GM19395 (cell line): ENCODE measurements around the gene ELOF1.
A peak's percentile ranks its signal among the peaks of the same experiment; 100 is the strongest.
"Not testable (repeated sequence)": the region's sequence is repeated elsewhere in the genome, so short reads cannot be mapped to it uniquely, and the experiment has no call there.

Source experiments
- ATAC-seq: cut with Tn5 transposase; IDR thresholded peaks from one replicate; pipeline ENCODE4 v1.9.1; 2021; ENCODE audit warnings: mild to moderate bottlenecking, moderate library complexity; ENCODE audit not compliant: unreplicated experiment

ELOF1 gene

DNA sequence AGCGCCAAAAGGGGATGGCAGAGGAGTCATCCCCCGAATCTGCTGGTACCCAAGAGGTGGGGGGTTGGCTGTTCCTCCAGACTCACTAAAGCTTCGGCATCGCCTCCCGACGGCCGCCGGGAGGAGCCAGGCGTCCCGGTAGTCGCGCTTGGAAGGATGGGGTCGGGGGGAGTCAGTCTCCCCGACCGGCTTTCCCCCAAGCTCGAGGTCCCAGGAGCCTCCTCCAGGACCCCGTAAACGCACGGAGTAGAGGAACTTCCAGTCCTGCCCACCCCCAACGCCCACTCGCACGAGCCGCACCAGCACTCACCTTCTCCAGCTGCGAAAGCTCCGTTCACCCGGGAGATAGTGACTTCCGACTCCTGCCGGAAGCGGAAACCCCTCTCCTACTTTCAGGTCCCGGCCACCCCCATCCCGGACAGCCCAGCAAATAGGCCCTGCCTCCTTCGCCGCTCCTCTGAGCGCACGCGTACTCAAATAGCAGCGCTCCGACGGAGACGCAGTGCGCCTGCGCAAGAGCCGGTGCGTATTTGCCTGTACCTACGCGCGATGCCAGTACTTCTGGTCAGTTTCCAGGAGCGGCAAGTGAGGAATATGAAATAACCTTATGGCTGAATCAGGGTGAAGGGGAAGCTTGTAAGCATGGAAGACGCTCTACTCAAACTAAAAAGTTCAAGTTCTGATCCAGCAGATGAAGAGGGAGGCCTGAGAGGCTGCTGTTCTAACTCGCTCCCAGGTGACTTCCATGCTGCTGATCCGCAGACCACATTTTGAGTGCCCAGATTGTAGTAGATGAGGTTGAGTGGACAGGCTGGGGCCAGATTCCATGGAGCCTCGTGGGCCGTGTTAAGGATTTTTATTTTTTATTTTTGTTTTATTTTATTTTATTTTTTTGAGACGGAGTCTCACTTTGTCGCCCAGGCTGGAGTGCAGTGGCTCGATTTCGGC is at the start of gene ELOF1:
Gene ELOF1, minus strand, starts transcription at position 350 of the 948 bp plus-strand sequence. CDS start 4,883 bp downstream, outside the sequence.
- peak; percentile 76 for ATAC-seq

DNA sequence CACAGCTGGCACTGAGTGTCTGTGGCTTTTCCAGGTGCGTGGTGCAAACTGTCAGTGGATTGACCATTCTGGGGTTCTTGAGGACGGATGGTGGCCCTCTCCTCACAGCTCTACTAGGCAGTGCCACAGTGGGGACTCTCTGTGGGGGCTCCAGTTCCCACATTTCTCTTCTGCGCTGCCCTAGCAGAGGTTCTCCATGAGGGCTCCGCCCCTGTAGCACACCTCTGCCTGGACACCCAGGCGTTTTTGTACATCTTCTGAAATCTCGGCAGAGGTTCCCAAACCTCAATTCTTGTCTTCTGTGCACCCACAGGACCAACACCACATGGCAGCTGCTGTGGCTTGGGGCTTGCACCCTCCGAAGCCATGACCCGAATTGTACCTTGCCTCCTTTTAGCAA is 47.5 kb upstream of the ELOF1 start:
- ATAC-seq: no peak

DNA sequence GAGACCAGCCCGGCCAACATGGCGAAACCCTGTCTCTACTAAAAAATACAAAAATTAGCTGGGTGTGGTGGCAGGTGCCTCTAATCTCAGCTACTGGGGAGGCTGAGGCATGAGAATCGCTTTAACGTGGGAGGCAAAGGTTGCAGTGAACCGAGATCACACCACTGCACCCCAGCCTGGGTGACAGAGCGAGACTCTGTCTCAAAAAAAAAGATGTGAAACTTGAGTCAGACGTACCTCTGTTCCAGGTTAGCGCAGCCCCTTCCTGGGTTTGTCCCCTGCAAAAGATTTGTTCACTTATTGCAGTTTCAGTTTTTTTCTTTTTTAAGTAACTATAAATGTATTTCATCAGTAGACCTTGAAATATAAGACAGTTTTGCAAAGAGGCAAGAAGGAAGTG is 40.7 kb upstream of the ELOF1 start:
- ATAC-seq: not testable (repeated sequence)

DNA sequence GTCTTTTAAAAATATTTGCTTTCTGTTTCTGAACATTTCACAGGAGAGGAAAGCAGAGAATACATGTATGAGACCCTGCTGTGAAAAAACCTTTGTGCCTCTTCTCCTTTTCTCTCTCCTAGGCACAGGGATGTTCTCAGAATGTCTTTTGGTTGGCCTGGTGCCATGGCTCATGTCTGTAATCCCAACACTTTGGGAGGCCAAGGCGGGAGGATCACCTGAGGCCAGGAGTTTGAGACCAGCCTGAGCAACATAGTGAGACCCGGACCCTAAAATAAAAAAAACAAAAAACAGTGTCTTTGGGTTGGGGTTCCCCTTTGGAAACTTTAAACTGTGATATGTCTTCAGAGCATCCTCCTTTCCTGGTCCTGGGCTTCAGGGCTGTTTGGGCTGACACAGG is 39.7 kb upstream of the ELOF1 start:
- no peak for ATAC-seq

DNA sequence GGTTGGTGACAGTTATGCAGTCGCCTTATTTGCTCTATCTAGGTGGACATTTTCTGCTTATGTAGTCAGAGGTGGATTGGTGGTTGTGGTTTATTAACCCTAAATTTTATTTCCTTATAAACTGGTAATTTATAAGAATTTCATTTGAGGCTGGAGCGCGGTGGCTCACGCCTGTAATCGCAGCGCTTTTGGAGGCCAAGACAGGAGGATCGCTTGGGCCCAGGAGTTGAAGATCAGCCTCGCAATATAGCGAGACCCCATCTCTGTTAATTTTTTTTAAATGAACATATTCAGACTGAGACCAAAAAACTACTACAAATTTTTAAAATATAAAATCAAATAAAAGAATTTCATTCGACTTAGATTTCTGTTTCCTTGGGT is 39.1 kb upstream of the ELOF1 start:
- ATAC-seq: no peak

DNA sequence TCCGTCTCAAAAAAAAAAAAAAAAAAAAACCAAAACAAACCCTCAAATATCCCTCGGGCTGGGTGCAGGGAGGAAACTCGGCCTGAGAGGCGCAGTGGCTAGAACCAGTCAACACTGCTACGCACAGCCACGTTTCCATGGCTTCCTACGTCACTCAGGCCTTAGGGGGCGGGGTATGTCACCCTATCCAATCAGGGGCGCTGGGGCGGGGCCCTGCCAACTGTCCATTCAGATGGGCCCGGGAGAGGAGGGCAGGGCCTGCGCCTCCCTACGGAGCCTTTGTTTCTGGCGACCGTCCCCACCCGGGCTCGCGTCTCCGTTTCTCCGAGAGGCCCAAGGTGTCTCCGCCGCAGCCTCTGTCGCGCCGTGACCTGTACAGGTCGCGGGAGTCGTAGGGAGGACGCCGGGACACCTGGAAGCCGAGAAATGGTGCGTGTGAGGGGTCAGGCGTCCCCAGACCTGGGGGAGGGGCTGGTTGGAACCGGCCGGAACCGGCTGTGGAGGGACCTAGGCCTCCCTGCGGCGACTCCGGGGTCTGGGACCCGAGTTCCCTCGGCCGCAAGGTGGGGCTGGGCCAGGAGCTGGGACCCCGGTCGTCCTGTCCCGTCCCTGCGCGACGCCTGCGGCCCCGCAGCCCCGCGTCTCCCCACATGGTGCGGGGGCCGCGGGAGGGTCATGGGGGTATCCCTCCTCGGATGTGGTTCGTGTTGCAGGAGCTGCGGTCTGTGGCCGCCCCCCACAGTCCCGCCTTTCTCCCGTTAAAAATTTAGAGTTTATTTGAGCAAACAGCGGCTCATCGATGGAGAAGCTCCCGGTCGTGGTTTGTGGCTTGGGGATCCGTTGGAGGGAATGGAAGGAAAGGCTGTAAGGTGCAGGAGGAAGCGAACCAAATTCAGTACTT is 38.4 kb upstream of the ELOF1 start, which contains the start of gene ZNF627:
Gene ZNF627, plus strand, starts transcription at position 282 of the 901 bp plus-strand sequence. Its CDS starts 145 bp downstream, at position 427.
- peak; percentile 97 for ATAC-seq

DNA sequence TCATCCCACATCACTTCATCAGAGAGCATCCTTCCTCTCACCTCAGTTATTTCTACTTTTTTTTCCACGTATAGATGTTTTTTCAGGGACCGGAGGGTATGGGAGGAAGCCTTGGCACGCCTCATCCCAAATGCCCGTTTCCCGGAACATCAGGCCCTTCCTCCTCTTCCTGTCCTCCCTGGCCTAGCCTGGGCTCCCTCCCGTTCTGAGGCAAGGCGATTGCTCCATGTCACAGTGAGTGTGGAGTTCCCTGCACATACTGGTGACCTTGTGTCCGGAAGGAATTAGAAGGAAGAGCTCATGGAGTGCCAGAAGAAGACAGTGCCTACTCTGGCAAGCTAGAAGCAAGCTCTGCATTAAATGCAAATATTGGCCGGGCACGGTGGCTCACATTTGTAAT is 37.1 kb upstream of the ELOF1 start:
- no peak for ATAC-seq

DNA sequence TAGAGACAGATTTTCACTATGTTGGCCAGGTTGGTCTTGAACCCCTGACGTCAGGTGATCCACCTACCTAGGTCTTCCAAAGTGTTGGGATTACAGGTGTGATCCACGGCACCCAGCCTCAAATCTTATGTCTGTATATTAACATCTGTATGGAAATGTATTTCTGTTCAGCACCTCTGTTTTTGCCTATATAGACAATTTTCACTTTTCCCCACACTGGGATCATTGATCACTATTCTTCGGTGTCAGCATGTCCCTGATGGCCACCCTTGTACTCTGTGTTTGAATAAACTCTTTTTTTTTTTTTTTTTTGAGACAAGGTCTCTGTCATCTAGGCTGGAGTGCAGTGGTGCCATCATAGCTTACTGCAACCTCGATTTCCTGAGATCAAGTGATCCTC is 35.1 kb upstream of the ELOF1 start:
- no peak for ATAC-seq

DNA sequence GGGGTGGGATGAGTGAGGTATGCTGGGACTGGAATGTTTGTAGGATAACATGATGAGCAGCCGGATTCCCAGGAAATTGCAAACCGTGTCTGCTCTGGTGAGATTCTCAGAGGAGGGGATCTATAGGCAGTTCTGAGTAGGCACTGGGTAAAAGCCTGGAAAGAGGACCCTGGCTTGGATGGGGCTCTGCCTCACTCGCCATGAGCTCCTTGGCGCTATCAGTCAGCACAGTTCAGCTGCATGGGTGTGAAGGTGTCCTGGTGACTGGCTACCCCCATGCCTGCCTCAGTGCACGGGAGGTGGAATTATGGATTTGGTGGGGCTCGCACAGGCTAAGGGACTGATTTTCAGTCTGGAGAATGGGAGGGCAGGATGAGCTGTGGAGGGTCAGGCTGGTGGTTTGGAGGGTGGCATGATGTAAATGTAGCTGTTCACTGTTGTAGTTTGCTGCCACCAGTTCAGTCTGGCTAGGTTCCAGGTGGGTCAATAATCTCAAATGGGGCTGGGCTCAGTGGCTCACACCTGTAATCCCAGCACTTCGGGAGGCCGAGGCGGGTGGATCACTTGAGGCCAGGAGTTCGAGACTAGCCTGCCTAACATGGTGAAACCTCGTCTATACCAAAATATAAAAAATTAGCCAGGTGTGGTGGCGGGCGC is 29.1 kb upstream of the ELOF1 start:
- no peak for ATAC-seq

DNA sequence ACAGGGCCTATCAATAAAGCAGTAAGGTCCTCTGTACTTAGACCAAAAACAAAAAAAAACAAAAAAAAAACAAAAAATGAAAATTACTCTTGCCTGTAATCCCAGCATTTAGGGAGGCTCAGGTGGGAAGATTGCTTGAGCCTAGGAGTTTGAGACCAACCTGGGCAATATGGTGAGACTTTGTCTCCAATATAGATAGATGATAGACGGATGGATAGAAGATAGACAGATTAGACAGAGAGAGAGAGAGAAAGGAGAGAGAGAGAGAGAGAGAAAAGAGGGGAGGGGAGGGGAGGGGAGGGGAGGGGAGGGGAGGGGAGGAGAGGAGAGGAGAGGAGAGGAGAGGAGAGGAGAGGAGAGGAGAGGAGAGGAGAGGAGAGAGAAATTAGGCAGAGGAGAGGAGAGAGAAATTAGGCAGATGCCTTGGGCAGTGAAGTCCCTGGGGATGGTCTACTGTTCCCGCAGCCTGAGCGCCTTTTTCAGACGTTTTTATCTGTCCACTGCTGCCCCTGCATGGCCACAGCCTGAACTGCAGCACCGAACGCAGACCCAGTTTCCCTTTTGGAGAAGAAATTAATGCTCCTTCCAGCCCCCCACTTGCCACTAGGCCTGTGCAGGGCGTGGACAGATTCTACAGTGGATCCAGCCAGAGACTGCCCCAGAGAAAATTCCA is 28.4 kb upstream of the ELOF1 start:
- ATAC-seq: no peak

DNA sequence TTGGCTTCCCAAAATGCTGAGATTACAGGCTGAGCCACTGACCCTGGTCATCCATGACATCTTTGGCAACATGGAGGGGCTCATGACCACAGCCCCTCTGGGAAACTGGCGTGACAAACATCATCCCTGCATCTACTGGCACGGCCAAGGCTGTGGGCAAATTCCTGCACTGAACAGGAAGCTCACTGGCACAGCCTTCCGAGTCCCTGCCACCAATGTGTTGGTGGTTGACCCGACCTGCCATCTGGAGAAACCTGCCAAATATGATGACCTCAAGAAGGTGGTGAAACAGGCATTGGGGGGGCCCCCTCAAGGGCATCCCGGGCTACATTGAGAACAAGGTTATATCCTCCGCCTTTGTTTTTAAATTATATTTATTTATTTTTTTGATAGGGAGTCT is 27.3 kb upstream of the ELOF1 start:
- ATAC-seq: no peak

DNA sequence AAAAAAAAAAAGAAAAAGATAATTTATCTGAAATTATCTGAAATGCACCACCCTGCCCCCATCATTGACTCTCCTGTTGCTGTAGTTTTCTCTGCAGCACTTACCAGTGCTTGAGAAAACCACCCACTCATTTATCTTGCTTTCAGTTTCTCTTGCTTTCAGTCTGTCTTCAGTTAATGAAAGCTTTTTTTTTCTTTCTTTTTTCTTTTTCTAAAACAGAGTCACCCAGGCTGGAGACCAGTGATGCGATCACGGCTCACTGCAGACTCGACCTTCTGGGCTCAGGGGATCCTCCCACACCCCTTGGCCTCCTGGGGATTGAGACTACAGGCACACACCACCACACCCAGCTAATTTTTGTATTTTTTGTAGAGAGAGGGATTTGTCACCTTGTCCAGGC is 22.7 kb upstream of the ELOF1 start:
- ATAC-seq: peak; percentile 65

DNA sequence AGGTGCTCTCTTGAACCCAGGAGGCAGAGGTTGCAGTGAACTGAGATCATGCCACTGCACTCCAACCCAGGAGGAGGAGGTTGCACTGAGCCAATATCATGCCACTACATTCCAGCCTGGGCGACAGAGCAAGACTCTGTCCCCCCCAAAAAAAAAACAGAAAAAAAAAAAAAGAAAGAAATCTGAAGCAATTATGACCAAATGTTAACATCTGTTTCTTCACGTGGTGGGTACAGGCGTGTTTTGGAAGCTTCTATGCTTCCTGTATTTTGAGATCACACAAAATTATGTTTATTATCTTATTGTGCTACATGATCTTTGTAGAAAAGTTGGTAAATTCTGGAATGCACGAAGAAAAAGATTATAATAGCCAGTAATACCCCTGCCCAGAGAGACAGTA is 21.1 kb upstream of the ELOF1 start:
- no peak for ATAC-seq

DNA sequence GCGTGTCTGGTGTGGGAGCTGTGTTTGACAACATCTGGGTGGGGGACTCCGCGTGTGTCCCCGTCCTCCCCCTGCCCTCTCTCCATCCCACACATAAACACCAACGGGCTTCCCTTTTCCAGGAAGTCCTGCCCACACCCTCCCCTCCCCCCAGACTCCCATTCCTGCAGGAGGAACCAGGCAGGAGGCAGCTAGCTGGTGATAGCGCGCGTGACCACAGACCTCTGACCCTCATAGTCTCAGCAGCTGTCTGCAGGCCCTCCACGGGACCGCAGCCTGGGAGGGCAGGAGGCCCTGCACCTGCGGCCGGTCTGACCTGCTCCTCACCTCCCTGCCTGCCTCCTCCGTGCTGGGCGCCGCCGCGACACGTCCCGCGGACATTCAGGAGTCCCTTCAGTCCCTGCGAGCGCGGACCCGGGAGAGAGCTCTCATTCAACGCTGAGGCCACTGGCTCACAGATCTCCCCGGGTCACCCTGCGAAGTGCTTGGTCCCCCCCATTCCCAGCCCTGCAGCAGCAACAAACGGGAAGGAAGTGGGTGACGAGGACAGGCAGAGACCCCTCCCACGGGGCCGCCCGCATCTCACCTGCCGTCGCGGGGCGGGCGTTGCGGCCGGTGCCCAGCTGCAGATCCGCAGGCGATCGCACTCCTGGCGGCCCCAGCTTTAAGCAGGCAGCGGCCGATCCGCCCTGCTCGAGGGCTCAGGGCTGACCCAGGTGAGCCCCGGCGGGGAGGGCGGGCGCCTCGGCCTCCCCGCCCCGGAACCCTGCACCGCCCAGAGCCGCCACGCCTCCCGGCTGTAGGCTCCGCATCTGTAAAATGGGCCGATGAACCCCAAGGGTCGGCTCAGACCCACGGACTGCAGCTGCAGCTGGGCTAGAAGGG is 19.5 kb upstream of the ELOF1 start:
- no peak for ATAC-seq

DNA sequence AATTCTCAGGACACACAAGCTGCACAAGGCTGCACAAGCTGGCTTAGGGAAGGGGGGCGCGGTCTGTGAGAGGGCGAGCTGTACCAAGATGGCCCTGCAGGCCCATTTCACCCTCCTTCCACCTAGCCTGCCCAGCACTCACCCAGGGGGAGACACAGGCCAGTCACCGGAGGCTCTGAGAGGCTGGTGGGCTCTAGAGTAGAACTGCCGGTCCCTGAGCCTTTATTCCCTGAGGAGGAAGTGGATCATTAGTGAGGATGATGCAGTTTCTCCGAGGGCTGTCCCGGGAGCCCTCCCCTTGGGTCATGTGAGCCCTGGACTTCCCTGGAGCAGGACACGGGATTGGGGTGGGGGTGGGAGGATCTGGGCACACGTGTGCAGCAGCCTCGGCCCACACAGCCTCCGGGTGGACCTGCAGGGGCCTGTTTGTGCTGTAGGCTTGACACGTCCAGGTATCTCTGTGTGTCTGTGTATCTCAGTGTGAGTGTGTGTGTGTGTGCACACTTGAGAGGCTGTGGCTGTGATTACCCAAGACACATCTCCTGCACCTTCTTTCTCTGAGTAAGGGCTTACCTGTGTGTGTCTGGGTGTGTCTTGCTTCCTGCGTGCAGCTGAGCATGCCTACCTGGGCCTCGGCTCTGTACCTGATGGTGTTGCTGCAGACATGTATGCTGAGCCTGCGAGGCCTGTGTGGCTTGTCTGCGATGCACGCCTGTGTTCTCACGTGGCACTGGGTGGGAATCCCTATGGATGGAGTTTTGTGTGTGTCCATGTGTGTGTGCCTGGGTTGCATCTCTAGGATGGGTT is 18.6 kb upstream of the ELOF1 start, which contains the start of gene ACP5:
Gene ACP5, minus strand, starts transcription at position 195 of the 807 bp plus-strand sequence. CDS start 328 bp downstream, outside the sequence.
- ATAC-seq: no peak

DNA sequence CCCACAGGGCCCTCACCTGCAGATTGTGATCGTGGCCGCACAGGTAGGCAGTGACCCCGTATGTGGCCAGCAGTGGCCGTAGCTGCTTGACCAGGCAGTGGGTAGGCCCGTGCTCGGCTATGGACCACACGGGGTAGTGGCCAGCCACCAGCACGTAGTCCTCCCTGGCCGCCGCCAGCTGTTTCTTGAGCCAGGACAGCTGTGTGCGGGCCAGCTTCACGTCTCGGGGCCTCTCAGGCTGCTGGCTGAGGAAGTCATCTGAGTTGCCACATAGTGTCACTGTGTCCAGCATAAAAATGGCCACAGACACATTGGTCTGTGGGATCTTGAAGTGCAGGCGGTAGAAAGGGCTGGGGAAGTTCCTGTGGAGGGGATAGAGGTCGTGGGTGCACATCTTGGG is 17.2 kb upstream of the ELOF1 start:
- ATAC-seq: no peak

DNA sequence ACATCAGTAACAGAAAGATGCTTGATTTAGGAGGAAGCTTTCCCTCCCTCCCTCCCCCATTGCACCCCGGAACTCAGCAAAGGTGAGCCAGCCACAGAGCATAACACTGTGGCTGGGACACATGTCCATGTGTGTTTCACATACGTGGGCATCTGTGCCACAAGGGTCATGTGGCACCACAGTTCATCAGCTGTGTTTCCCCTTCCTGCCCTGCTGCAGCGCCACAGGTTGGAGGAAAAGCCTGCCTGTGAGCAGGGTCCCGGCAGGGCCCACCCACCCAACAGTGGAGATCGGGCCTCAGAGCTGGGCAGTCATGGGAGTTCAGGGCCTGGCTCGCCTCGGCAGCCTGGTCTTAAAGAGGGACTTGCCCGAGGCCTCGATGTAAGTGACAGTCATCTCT is 15.7 kb upstream of the ELOF1 start:
- no peak for ATAC-seq

DNA sequence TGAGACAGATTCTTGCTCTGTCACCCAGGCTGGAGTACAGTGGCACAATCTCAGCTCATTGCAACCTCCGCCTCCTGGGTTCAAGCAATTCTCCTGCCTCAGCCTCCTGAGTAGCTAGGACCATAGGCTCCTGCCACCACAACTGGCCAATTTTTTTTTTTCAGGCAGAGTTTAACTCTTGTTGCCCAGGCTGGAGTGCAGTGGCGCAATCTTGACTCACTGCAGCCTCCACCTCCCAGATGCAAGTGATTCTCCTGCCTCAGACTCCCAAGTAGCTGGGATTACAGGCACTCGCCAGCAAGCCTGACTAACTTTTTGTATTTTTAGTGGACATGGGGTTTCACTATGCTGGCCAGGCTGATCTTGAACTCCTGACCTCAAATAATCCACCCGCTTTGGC is 14.7 kb upstream of the ELOF1 start:
- ATAC-seq: not testable (repeated sequence)

DNA sequence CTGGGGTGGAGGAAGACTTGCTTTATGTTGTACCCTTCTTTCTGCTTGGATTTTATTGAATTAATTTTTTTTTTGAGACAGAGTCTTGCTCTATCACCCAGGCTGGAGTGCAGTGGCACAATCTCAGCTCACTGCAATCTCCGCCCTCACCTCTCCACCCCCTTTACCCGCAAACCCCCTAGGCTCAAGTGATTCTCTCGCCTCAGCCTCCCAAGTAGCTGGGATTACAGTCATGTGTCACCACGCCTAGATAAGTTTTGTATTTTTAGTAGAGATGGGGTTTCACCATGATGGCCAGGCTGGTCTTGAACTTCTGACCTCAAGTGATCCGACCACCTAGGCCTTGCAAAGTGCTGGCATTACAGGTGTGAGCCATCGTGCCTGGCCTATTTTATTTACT is 14.3 kb upstream of the ELOF1 start:
- ATAC-seq: not testable (repeated sequence)
